ENCODE data around the gene KRT76. TPM values are rescaled to one million over a fixed set of nuclear protein-coding genes. Genes with fewer than 3 reads are reported as not detected.

Gene KRT76
- total RNA-seq, 4 donors from 2014 or later: not detected

- H3K36me3 ChIP-seq: no peaks in the 10 kb centered on the region
- no peak for DNase-seq
- no peak overlapping the region for H3K27ac ChIP-seq
- TF ChIP-seq, protein P1, sequence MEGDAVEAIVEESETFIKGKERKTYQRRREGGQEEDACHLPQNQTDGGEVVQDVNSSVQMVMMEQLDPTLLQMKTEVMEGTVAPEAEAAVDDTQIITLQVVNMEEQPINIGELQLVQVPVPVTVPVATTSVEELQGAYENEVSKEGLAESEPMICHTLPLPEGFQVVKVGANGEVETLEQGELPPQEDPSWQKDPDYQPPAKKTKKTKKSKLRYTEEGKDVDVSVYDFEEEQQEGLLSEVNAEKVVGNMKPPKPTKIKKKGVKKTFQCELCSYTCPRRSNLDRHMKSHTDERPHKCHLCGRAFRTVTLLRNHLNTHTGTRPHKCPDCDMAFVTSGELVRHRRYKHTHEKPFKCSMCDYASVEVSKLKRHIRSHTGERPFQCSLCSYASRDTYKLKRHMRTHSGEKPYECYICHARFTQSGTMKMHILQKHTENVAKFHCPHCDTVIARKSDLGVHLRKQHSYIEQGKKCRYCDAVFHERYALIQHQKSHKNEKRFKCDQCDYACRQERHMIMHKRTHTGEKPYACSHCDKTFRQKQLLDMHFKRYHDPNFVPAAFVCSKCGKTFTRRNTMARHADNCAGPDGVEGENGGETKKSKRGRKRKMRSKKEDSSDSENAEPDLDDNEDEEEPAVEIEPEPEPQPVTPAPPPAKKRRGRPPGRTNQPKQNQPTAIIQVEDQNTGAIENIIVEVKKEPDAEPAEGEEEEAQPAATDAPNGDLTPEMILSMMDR (IDR thresholded peaks at IDR 0.05): no peak
- no peak for TF ChIP-seq POLR2A (IDR thresholded peaks at IDR 0.05)
- no peak overlapping the region for H3K4me3 ChIP-seq
- intact Hi-C loops (cut with DNase I; ENCODE audit: low total_unique reads): no loop called here
- no peaks in the 10 kb centered on the region for H3K9me3 ChIP-seq
- no peaks in the 10 kb centered on the region for H3K4me1 ChIP-seq
- H3K27me3 ChIP-seq: no peaks in the 10 kb centered on the region
Measured at GRCh38 chr12:52805739-52806138, 28.6 kb upstream of the KRT76 start.

- no peak for DNase-seq
- Histone ChIP-seq H3K27me3 (no peaks in the 10 kb centered on the region), H3K4me1 (no peaks in the 10 kb centered on the region), H3K4me3 (no peak overlapping the region), H3K9me3 (no peaks in the 10 kb centered on the region), H3K36me3 (no peaks in the 10 kb centered on the region), H3K27ac (no peak overlapping the region)
- intact Hi-C loops (cut with DNase I; ENCODE audit: low total_unique reads): no loop called here
- TF ChIP-seq, protein P1 (IDR thresholded peaks at IDR 0.05): no peak
- no peak for TF ChIP-seq POLR2A (IDR thresholded peaks at IDR 0.05)
Measured at GRCh38 chr12:52805000-52805399, 27.9 kb upstream of the KRT76 start.

GRCh38 chr12:52802442-52802841, 25.3 kb upstream of the KRT76 start:
- Histone ChIP-seq H3K27me3 (no peaks in the 10 kb centered on the region), H3K27ac (no peak overlapping the region), H3K36me3 (no peaks in the 10 kb centered on the region), H3K4me1 (no peaks in the 10 kb centered on the region), H3K4me3 (no peak overlapping the region), H3K9me3 (no peaks in the 10 kb centered on the region)
- intact Hi-C loops (cut with DNase I; ENCODE audit: low total_unique reads): no loop called here
- no peak for DNase-seq
- TF ChIP-seq, protein P1 (IDR thresholded peaks at IDR 0.05): no peak
- no peak for TF ChIP-seq POLR2A (IDR thresholded peaks at IDR 0.05)

DNA sequence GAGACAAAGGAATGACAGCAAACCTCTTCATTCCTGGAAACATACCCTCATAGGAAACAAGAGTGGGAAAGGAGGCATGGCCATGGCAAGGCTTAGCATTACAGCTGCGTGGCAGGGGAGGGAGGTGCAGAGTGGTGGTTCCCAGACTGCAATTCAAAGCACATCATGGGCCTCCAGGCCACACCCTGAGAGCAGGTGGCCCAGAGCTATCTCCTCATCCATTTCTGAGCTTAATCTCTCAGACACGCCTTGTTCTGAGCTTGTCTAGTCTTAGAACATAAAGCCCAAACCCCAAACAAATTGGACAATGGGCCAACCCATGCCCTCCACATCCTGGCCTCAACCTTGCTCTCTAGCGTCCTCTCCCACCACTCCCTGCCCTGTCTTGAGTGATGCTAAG, 24.6 kb upstream of the KRT76 start:
- Histone ChIP-seq H3K4me3 (no peak overlapping the region), H3K27ac (no peak overlapping the region), H3K27me3 (no peaks in the 10 kb centered on the region), H3K36me3 (no peaks in the 10 kb centered on the region), H3K4me1 (no peaks in the 10 kb centered on the region), H3K9me3 (no peaks in the 10 kb centered on the region)
- no peak for DNase-seq
- intact Hi-C loops (cut with DNase I; ENCODE audit: low total_unique reads): no loop called here
- TF ChIP-seq, protein P1 (IDR thresholded peaks at IDR 0.05): no peak
- no peak for TF ChIP-seq POLR2A (IDR thresholded peaks at IDR 0.05)

DNA sequence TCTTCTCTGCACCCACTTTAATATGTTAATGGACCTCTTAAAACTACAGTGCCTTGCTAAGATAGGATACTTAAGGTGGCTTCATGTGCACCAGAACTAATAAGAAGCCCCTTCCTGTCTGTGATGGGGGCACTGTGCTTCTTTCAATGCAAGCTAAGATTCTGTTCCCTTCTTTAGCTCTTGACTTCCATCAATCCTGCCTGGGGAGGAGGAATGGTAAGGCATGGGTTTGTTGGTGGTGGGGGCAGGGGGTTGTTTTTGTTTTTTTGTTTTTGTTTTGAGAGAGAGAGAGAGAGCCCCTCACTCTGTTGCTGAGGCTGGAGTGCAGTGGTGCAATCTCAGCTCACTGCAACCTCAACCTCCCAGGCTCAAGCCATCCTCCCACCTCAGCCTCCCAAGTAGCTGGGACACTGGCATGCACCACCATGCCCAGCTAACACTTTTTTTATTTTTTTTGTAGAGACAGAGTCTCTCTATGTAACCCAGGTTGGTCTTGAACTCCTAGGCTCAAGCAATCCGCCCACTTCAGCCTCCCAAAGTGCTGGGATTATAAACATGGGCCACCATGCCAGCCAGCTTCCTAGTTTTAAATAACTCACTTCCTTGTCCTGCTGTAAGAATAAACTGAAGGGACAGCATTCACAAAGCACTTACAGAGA, 23.2 kb upstream of the KRT76 start:
- TF ChIP-seq POLR2A (IDR thresholded peaks at IDR 0.05): no peak
- TF ChIP-seq, protein P1 (IDR thresholded peaks at IDR 0.05): no peak
- intact Hi-C loops (cut with DNase I; ENCODE audit: low total_unique reads): no loop called here
- Histone ChIP-seq H3K9me3 (no peaks in the 10 kb centered on the region), H3K27ac (no peak overlapping the region), H3K36me3 (no peaks in the 10 kb centered on the region), H3K27me3 (no peaks in the 10 kb centered on the region), H3K4me1 (no peaks in the 10 kb centered on the region), H3K4me3 (no peak overlapping the region)
- DNase-seq: no peak

Data from uterus (tissue), 4 donors.